ENCODE measurements around the gene SPECC1.

SPECC1 gene

DNA sequence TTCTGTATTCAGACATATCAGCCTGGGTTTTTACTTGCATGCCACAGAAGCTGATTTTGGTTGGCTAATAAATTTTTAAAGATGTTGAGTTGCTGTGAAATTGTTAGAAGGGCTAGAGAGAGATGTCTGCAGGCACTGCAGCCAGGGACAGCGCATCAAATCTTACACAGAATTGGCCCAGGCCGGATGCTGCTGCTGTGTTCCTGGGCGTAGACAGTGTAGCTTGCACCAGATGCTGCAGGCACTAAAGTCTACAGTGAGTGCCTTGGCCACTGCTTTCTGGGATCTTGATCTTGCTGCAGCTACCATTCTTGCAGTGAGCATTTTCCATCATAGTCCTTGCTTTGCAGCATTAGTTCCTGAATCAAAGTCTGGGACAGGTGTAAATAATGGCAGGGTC lies 169.9 kb downstream of the SPECC1 start:
- no peak for DNase-seq (ENCODE audit: low read depth)
- H3K4me3 ChIP-seq (ENCODE audit: low read length) = no peak overlapping the region
- TF ChIP-seq, protein P1, sequence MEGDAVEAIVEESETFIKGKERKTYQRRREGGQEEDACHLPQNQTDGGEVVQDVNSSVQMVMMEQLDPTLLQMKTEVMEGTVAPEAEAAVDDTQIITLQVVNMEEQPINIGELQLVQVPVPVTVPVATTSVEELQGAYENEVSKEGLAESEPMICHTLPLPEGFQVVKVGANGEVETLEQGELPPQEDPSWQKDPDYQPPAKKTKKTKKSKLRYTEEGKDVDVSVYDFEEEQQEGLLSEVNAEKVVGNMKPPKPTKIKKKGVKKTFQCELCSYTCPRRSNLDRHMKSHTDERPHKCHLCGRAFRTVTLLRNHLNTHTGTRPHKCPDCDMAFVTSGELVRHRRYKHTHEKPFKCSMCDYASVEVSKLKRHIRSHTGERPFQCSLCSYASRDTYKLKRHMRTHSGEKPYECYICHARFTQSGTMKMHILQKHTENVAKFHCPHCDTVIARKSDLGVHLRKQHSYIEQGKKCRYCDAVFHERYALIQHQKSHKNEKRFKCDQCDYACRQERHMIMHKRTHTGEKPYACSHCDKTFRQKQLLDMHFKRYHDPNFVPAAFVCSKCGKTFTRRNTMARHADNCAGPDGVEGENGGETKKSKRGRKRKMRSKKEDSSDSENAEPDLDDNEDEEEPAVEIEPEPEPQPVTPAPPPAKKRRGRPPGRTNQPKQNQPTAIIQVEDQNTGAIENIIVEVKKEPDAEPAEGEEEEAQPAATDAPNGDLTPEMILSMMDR (conservative IDR thresholded peaks at IDR 0.05; ENCODE audit: low read depth, low read length) = no peak

DNA sequence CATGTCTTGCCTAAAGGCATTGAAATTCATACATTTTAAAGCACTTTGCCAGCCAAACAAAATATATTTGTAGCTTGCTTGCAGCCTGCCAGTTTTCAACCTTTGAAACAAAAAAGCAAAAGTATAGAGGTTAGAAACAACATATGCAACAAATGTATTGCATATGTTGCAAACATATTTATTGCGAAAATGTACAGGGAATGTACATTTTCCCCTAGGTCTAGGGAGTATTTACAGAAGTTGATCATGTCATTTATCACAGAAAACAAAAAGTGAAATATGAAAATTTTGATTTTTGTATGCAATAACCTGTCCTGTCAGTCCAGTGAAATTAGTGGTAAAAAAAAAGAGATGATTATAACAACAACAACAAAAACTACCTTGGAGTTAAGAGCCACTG lies 171.5 kb downstream of the SPECC1 start:
- TF ChIP-seq, protein P1 (conservative IDR thresholded peaks at IDR 0.05; ENCODE audit: low read depth, low read length) = no peak

DNA sequence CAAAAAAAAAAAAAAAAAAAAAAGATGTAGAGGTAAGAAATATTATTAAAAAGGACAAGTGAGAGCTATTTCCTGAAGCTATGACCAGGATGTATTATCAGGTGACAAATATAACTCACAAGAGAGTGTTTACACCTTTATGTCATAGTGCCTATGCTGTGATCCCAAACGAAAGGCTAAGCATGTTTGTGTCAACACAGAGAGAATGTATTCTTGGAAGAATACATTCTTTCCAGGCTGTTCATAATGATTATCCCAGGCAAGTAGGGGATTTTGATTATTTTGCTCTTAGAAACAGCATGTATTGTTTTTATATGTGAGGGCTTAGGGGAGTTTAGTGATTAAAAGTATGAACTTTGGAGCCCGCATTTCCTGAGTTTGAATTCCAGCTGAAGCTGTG lies 175.0 kb downstream of the SPECC1 start:
- DNase-seq (ENCODE audit: low read depth) = no peak

More for the DNA sequence above, 171.5 kb downstream of the SPECC1 start:
- no peak for DNase-seq (ENCODE audit: low read depth)
- H3K4me3 ChIP-seq (ENCODE audit: low read length) = no peak overlapping the region

DNA sequence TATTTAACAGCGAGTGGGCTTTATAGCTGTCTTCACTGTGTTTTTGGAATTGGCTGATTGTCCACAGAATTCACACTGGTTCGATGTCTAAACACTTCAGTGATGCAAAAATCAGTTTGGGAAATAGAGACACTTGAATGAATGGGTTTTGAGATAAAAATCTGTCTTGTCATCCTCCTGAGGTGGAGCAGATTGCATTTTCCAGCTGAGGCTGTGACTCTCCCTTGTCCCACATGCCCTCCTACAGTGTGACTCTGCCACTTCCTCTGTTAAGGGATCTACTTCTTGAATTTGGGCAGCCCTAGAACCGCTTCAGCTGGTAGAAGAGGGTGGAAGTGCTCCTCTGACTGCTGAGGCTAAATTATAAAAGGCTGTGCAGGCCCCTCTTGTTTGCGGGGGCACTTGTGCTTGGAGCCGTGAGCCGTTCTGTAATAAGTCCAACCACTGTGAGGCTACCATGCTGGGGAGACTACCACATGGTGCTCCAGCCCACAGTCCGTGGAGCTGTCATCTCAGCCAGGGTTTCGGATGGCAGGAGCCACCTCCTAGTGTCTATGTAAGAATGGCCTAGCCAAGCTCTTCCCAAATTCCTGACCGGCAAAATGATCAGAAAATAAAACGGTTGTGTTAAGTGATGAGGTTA lies 175.9 kb downstream of the SPECC1 start:
- TF ChIP-seq, protein P1 (conservative IDR thresholded peaks at IDR 0.05; ENCODE audit: low read depth, low read length) = no peak
- DNase-seq (ENCODE audit: low read depth) = no peak
- H3K4me3 ChIP-seq (ENCODE audit: low read length) = no peak overlapping the region

More for the DNA sequence above, 175.0 kb downstream of the SPECC1 start:
- H3K4me3 ChIP-seq (ENCODE audit: low read length) = no peak overlapping the region
- TF ChIP-seq, protein P1 (conservative IDR thresholded peaks at IDR 0.05; ENCODE audit: low read depth, low read length) = no peak

DNA sequence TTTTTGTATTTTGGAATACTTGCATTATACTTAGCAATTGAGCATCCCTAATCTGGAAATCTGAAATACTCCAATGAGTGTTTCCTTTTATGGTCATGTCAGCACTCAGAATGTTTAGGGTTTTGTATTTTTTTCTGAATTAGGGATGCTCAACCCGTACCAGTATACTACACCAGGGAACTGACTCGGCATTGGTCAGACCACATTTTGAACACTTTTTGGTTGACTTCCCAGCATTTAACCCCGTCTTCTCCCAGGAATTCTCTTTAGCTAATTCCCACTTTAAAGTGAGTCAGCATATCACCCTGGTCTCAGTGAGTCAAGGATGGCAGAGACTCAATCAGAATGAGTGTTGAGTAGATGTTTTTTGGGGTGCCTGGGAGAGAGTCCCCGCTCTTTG lies 177.9 kb downstream of the SPECC1 start:
- no peak overlapping the region for H3K4me3 ChIP-seq (ENCODE audit: low read length)
- TF ChIP-seq, protein P1 (conservative IDR thresholded peaks at IDR 0.05; ENCODE audit: low read depth, low read length) = no peak
- no peak for DNase-seq (ENCODE audit: low read depth)

DNA sequence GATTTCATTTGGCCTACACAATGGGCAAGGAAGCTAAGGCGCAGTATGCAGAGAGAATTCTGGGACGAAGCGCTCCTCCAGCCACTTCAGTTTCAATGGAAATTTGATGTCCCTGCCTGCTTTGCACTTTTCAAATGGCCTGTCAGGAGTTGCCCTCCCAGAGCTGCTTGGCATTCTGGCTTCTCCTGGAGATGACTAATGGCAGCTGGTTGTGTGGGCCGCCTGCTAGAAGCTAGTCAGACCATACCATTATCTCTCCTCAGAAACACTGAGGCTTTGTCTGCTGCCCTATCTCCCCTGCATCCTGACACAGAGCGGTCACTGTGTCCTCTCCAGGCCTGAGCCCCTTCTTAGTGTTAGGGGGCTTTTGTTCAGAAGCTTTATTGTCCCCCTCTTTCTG lies 180.1 kb downstream of the SPECC1 start:
- no peak for DNase-seq (ENCODE audit: low read depth)
- no peak overlapping the region for H3K4me3 ChIP-seq (ENCODE audit: low read length)

DNA sequence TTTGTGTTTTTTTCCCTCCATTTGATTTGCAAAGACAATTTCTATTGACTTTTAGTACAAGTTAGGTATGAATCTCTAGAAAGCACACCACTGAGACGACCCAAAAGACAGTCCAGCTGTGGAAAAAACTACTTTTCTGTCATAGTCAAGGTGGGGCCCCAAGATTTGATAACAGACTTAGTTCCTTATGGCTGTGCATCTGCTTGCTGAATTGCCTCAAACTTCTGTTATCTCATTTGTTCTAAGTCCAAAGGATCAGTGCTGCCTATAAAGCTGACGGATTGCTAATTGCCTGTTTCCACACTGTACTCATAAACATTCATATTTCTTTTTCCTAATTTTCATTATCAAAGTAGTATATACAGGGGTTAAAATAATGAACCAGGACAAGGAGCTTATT lies 180.8 kb downstream of the SPECC1 start:
- TF ChIP-seq, protein P1 (conservative IDR thresholded peaks at IDR 0.05; ENCODE audit: low read depth, low read length) = no peak
- no peak for DNase-seq (ENCODE audit: low read depth)
- no peak overlapping the region for H3K4me3 ChIP-seq (ENCODE audit: low read length)

More for the DNA sequence above, 180.1 kb downstream of the SPECC1 start:
- TF ChIP-seq, protein P1 (conservative IDR thresholded peaks at IDR 0.05; ENCODE audit: low read depth, low read length) = no peak

Measured in retinal pigment epithelial cell (primary cell).